Kidney epithelial cell (primary cell): ENCODE measurements around the gene GADD45B. TPM values are rescaled to one million over a fixed set of nuclear protein-coding genes. Genes with fewer than 3 reads are reported as not detected.

Experiments
- DNase-seq: peaks from one replicate; pipeline ENCODE4 v3.0.0-alpha.2; 2010; ENCODE audit warnings: low read depth
- H3K27me3 ChIP-seq: 2 replicates; pipeline ENCODE4 v1.6.0; 2011; ENCODE audit warnings: low read length; ENCODE audit not compliant: control insufficient read depth, insufficient read depth
- H3K36me3 ChIP-seq: 2 replicates; pipeline ENCODE4 v1.5.1; 2011; ENCODE audit warnings: low read length; ENCODE audit not compliant: control insufficient read depth, insufficient read depth
- H3K4me3 ChIP-seq: 2 replicates; pipeline ENCODE4 v1.5.1; 2011; ENCODE audit warnings: low read depth, mild to moderate bottlenecking, control low read depth, low read length
- total RNA-seq: library from RNA; depleted of rRNA; stranded (reverse); fragments of >200 nt; gene quantifications from 2 replicates; pipeline ENCODE4 v1.2.3, GENCODE V29; 2015
- TF ChIP-seq, protein P1 (sequence below): IDR thresholded peaks from 2 replicates; pipeline ENCODE4 v1.5.1; 2011; ENCODE audit warnings: mild to moderate bottlenecking, moderate library complexity, low read length, control low read depth, inconsistent platforms; ENCODE audit not compliant: insufficient read depth, poor library complexity, severe bottlenecking

Gene GADD45B
- total RNA-seq, 1 donor from 2014 or later: 99.6 TPM

DNA sequence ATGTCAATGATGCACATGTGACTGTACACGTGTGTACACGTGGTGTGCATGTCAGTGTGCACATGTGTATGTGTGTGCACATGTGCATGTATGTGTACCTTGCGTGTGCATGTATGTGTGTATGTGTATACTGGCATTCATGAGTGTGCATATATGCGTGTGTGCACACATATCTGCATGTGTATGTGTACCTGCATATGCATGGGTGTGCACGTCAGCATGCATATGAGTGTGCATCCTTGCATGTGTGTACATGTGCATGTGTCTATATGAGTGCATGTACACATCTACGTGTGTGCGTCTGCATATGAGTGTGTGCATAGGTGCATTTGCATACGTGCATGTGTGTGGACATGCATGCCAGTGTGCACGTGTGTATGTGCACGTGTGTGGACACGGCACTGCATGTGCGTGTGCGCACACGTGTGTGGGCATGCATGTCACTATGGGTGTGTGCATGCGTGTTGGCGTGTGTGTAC lies 48.5 kb downstream of the GADD45B start:
- no peak for DNase-seq
- Histone ChIP-seq H3K36me3 (no peaks in the 10 kb centered on the region), H3K4me3 (no peak overlapping the region), H3K27me3 (no peaks in the 10 kb centered on the region)
- TF ChIP-seq, protein P1, sequence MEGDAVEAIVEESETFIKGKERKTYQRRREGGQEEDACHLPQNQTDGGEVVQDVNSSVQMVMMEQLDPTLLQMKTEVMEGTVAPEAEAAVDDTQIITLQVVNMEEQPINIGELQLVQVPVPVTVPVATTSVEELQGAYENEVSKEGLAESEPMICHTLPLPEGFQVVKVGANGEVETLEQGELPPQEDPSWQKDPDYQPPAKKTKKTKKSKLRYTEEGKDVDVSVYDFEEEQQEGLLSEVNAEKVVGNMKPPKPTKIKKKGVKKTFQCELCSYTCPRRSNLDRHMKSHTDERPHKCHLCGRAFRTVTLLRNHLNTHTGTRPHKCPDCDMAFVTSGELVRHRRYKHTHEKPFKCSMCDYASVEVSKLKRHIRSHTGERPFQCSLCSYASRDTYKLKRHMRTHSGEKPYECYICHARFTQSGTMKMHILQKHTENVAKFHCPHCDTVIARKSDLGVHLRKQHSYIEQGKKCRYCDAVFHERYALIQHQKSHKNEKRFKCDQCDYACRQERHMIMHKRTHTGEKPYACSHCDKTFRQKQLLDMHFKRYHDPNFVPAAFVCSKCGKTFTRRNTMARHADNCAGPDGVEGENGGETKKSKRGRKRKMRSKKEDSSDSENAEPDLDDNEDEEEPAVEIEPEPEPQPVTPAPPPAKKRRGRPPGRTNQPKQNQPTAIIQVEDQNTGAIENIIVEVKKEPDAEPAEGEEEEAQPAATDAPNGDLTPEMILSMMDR: no peak

DNA sequence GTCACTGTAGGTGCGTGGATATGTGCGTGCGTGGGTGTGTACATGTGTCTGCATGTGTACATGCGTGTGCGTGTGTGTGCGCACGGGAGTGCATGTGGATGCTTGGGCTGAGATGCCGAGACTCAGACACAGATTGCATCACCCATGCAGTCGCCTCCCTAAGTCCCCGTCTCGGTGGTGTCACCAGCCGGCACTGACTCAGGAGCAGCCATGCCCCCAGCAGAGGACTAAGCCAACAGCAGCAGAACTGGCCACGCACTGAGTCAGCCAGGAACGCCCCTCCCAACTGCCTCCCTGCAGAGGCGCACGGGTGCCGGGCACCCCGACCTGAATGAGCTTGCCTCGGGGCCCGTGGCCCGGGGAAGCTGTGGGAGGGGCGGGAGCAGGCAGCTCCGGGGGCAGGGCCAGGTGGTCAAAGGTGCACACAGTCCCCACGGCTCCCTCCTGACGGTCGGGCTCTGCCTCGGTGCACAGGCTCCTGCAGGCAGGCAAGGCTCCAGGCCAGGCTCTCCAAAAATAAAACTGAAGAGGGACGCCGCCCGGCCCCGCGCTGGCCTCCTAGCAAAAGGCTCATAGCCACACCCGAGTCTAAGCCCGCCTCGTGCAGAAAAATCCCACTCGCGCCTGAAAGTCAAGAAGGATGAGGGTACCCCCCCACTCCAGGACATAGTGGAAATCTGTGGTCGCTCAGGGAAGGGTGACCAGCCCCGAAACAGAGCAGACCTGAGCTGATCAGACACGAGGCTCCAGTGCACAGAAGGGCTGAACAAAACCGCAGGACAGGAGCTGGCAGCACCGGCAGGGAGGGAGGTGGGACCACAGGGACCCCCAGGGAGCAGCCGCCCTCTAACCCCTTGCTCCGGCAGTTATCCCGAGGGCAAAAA lies 49.2 kb downstream of the GADD45B start:
- H3K36me3 ChIP-seq: no peaks in the 10 kb centered on the region
- peak; percentile 64 for DNase-seq
- peak overlapping the region; percentile 2 for H3K4me3 ChIP-seq
- H3K27me3 ChIP-seq: no peaks in the 10 kb centered on the region
- TF ChIP-seq, protein P1: no peak

DNA sequence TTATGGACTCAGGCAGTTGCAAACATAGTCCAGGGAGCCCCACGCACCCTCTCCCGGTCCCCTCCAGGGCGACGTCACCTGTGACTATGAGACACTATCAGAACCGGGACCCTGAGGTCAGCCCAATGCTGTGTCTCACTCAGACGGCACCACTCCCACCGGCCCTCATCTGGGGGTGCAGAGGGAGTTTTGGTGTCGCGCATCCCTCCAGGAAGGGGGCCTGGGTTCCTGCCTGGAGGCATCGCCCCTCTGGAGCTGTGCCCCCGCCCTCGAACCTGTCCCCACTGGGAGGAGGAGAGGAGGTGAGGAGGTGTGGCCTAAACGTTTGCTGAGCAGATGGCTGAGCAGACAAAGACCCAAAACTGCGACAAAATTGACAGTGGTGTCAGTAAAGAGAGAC lies 51.2 kb downstream of the GADD45B start:
- Histone ChIP-seq H3K4me3 (no peak overlapping the region), H3K27me3 (no peaks in the 10 kb centered on the region), H3K36me3 (no peaks in the 10 kb centered on the region)
- TF ChIP-seq, protein P1: no peak
- DNase-seq: no peak

DNA sequence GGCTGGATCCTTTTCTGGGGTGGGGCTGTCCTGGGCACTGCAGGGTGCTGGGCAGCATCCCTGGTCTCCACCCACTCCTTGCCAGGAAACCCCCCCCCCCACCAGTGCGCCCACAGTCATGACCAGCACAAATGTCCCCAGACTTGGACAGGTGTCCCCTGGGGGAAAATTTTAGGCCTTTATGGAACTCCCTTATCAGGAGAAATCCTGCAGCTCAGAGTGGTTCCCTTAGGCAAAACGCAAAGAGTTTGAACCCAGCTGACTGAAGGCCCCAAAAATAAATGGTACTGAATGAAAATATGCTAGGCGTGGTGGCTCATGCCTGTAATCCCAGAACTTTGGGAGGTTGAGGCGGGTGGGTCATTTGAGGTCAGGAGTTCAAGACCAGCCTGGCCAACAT lies 51.8 kb downstream of the GADD45B start:
- H3K4me3 ChIP-seq: no peak overlapping the region
- no peaks in the 10 kb centered on the region for H3K36me3 ChIP-seq
- H3K27me3 ChIP-seq: no peaks in the 10 kb centered on the region
- no peak for DNase-seq
- TF ChIP-seq, protein P1: no peak

Other genes starting within 250 kb of the GADD45B start
- gene PLEKHJ1, start 239.8 kb upstream of the GADD45B start, total RNA-seq: 104 TPM in 2 replicates
- gene SF3A2, start 239.3 kb upstream of the GADD45B start, total RNA-seq: 72.4 and 75.4 TPM in 2 replicates
- gene AMH, start 226.8 kb upstream of the GADD45B start, total RNA-seq: 0.89 TPM in 1 of 2 replicates, not detected in the other
- gene JSRP1, start 219.7 kb upstream of the GADD45B start, total RNA-seq: 2.2 and 2.5 TPM in 2 replicates
- gene PEAK3, start 194.0 kb upstream of the GADD45B start, total RNA-seq: not detected in 2 replicates
- gene LINGO3, start 168.0 kb upstream of the GADD45B start, total RNA-seq: not detected in 2 replicates
- gene LSM7, start 147.5 kb upstream of the GADD45B start, total RNA-seq: 140 and 144 TPM in 2 replicates
- gene SPPL2B, start 147.4 kb upstream of the GADD45B start, total RNA-seq: 36.1 and 39.0 TPM in 2 replicates
- not detected in 2 replicates for gene TMPRSS9, start 115.9 kb upstream of the GADD45B start, total RNA-seq
- 70.1 and 73.9 TPM in 2 replicates for gene TIMM13, start 48.5 kb upstream of the GADD45B start, total RNA-seq
- 72.9 and 73.4 TPM in 2 replicates for gene LMNB2, start 19.2 kb upstream of the GADD45B start, total RNA-seq
- 0.21 and 0.33 TPM in 2 replicates for gene GNG7, start 226.6 kb downstream of the GADD45B start, total RNA-seq
- 3.1 and 5.3 TPM in 2 replicates for gene DIRAS1, start 245.2 kb downstream of the GADD45B start, total RNA-seq